Measurements from ENCODE around the gene FAM221A. TPM values are rescaled to one million over a fixed set of nuclear protein-coding genes. Genes with fewer than 3 reads are reported as not detected.

Gene FAM221A
- total and polyA plus RNA-seq, 2 donors (not counting 1 experiment from before 2014, with no cell fraction given), result 1.1 to 5.1 TPM

DNA sequence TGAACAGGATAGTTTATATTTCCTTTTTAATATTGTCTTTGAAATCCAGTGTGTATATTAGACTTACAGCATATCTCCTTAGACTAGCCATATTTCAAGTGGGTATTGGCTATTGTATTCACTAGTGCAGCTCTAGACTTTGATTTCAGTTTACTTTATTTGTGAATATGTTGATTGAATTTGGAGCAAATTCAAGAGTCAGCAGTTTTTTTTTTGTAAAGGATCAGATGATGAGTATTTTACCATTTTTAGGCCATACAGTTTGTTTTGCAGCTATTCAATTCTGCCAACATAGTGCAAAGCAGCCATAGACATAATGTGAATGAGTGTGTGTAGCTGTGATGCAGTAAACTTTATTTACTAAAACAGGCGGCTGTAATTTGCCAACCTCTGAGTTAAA, 34.6 kb downstream of the FAM221A start:
- Histone ChIP-seq H3K27ac (ENCODE audit: insufficient read depth, low read length) (no peak overlapping the region), H3K4me1 (ENCODE audit: control insufficient read depth, extremely low read depth, insufficient read depth, low read length) (peaks cover 11% of the 10 kb centered on the region), H3K36me3 (ENCODE audit: control insufficient read depth, insufficient read depth, low read length) (no peaks in the 10 kb centered on the region), H2AFZ (ENCODE audit: low read length) (no peak overlapping the region), H3K4me3 (replicated peaks in 1 of 4; ENCODE audit: control extremely low read depth in 1 of 4, insufficient read depth in 1 of 4, low read depth in 3 of 4, low read length in 4 of 4) (no peak overlapping the region), H3K9ac (ENCODE audit: insufficient read depth, low read length) (no peak overlapping the region), H3K27me3 (ENCODE audit: control insufficient read depth, insufficient read depth, low read length) (no peaks in the 10 kb centered on the region), H3K79me2 (ENCODE audit: control insufficient read depth, insufficient read depth, low read length) (no peaks in the 10 kb centered on the region), H3K9me3 (ENCODE audit: control insufficient read depth, insufficient read depth, low read depth, low read length) (no peaks in the 10 kb centered on the region), H3K4me2 (ENCODE audit: extremely low read depth, insufficient read depth, low read length) (no peak overlapping the region), H4K20me1 (ENCODE audit: control insufficient read depth, extremely low read depth, insufficient read depth, low read length) (no peaks in the 10 kb centered on the region)
- no peak for DNase-seq (ENCODE audit: low read depth in 2 of 2)
- TF ChIP-seq, protein P1, sequence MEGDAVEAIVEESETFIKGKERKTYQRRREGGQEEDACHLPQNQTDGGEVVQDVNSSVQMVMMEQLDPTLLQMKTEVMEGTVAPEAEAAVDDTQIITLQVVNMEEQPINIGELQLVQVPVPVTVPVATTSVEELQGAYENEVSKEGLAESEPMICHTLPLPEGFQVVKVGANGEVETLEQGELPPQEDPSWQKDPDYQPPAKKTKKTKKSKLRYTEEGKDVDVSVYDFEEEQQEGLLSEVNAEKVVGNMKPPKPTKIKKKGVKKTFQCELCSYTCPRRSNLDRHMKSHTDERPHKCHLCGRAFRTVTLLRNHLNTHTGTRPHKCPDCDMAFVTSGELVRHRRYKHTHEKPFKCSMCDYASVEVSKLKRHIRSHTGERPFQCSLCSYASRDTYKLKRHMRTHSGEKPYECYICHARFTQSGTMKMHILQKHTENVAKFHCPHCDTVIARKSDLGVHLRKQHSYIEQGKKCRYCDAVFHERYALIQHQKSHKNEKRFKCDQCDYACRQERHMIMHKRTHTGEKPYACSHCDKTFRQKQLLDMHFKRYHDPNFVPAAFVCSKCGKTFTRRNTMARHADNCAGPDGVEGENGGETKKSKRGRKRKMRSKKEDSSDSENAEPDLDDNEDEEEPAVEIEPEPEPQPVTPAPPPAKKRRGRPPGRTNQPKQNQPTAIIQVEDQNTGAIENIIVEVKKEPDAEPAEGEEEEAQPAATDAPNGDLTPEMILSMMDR (conservative IDR thresholded peaks at IDR 0.05 in 1 of 2, IDR thresholded peaks at IDR 0.05 in 1 of 2; ENCODE audit: low read depth in 1 of 2, low read length in 2 of 2), result no peak
- TF ChIP-seq EZH2 (IDR thresholded peaks at IDR 0.05; ENCODE audit: low read length, missing control alignments), result no peak

DNA sequence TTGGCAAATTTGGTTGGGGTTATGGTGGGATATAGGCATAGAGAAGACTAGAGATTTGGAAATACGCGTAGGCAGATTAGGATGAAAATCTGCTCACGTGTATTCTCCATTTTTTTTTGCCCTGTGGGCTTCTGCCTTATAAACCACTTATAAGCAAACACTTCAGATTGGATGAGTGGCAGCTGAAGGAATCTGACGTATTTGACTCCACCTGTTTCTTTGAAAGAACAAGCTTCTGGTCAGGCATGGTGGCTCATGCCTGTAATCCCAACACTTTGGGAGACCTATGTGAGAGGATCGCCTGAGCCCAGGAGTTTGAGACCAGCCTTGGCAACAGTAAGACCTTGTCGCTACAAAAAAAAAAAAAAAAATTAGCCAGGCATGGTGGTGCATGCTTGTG, 35.1 kb downstream of the FAM221A start:
- Histone ChIP-seq H4K20me1 (ENCODE audit: control insufficient read depth, extremely low read depth, insufficient read depth, low read length) (no peaks in the 10 kb centered on the region), H3K4me2 (ENCODE audit: extremely low read depth, insufficient read depth, low read length) (no peak overlapping the region), H3K27ac (ENCODE audit: insufficient read depth, low read length) (no peak overlapping the region), H3K4me1 (ENCODE audit: control insufficient read depth, extremely low read depth, insufficient read depth, low read length) (peaks cover 11% of the 10 kb centered on the region), H3K36me3 (ENCODE audit: control insufficient read depth, insufficient read depth, low read length) (no peaks in the 10 kb centered on the region), H3K79me2 (ENCODE audit: control insufficient read depth, insufficient read depth, low read length) (no peaks in the 10 kb centered on the region), H3K9me3 (ENCODE audit: control insufficient read depth, insufficient read depth, low read depth, low read length) (no peaks in the 10 kb centered on the region), H2AFZ (ENCODE audit: low read length) (no peak overlapping the region), H3K4me3 (replicated peaks in 1 of 4; ENCODE audit: control extremely low read depth in 1 of 4, insufficient read depth in 1 of 4, low read depth in 3 of 4, low read length in 4 of 4) (no peak overlapping the region), H3K9ac (ENCODE audit: insufficient read depth, low read length) (no peak overlapping the region), H3K27me3 (ENCODE audit: control insufficient read depth, insufficient read depth, low read length) (no peaks in the 10 kb centered on the region)
- TF ChIP-seq EZH2 (IDR thresholded peaks at IDR 0.05; ENCODE audit: low read length, missing control alignments), result no peak
- TF ChIP-seq, protein P1 (conservative IDR thresholded peaks at IDR 0.05 in 1 of 2, IDR thresholded peaks at IDR 0.05 in 1 of 2; ENCODE audit: low read depth in 1 of 2, low read length in 2 of 2), result no peak
- no peak for DNase-seq (ENCODE audit: low read depth in 2 of 2)

DNA sequence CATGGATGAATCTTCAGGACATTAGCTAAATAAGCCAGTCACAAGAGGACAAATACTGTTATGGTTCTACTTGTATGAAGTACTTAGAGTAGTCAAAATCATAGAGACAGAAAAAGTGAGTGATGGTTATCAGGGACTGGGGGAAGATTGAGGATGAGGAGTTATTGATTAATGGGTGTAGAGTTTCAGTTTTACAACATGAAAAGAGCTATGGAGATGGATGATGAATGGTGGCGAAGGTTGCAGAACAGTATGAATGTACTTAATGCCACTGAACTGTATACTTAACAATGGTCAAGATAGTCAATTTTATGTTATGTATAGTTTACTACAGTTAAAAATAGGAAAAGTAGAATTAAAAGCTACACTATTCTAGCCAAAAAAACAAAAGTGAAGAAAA, 37.8 kb downstream of the FAM221A start:
- Histone ChIP-seq H2AFZ (ENCODE audit: low read length) (no peak overlapping the region), H3K36me3 (ENCODE audit: control insufficient read depth, insufficient read depth, low read length) (no peaks in the 10 kb centered on the region), H3K9me3 (ENCODE audit: control insufficient read depth, insufficient read depth, low read depth, low read length) (no peaks in the 10 kb centered on the region), H3K4me2 (ENCODE audit: extremely low read depth, insufficient read depth, low read length) (no peak overlapping the region), H3K4me1 (ENCODE audit: control insufficient read depth, extremely low read depth, insufficient read depth, low read length) (peaks cover 7% of the 10 kb centered on the region), H3K27me3 (ENCODE audit: control insufficient read depth, insufficient read depth, low read length) (no peaks in the 10 kb centered on the region), H3K9ac (ENCODE audit: insufficient read depth, low read length) (no peak overlapping the region), H4K20me1 (ENCODE audit: control insufficient read depth, extremely low read depth, insufficient read depth, low read length) (no peaks in the 10 kb centered on the region), H3K27ac (ENCODE audit: insufficient read depth, low read length) (no peak overlapping the region), H3K79me2 (ENCODE audit: control insufficient read depth, insufficient read depth, low read length) (no peaks in the 10 kb centered on the region), H3K4me3 (replicated peaks in 1 of 4; ENCODE audit: control extremely low read depth in 1 of 4, insufficient read depth in 1 of 4, low read depth in 3 of 4, low read length in 4 of 4) (no peak overlapping the region)
- no peak for TF ChIP-seq EZH2 (IDR thresholded peaks at IDR 0.05; ENCODE audit: low read length, missing control alignments)
- TF ChIP-seq, protein P1 (conservative IDR thresholded peaks at IDR 0.05 in 1 of 2, IDR thresholded peaks at IDR 0.05 in 1 of 2; ENCODE audit: low read depth in 1 of 2, low read length in 2 of 2), result no peak
- no peak for DNase-seq (ENCODE audit: low read depth in 2 of 2)

Measured in fibroblast of lung (primary cell).